BE2C (cell line): ENCODE data around the gene ASB15.

ENCODE experiments used
- DNase-seq: peaks from one replicate; pipeline ENCODE4 v3.0.0-alpha.2; 2020
- H3K27me3 ChIP-seq: fragments of 250-450 bp; sonication (Bioruptor Pico); 2 replicates; pipeline ENCODE4 v1.5.1; 2020; ENCODE audit warnings: mild to moderate bottlenecking
- H3K36me3 ChIP-seq: fragments of 250-450 bp; sonication (Bioruptor Pico); 2 replicates; pipeline ENCODE4 v1.5.1; 2020; ENCODE audit warnings: mild to moderate bottlenecking
- H3K4me1 ChIP-seq: fragments of 250-450 bp; sonication (Bioruptor Pico); 2 replicates; pipeline ENCODE4 v1.5.1; 2020
- H3K4me3 ChIP-seq: 2 replicates; pipeline ENCODE4 v1.5.1; 2011; ENCODE audit warnings: low read depth, low read length
- H3K9me3 ChIP-seq: fragments of 250-450 bp; sonication (Bioruptor Pico); 2 replicates; pipeline ENCODE4 v1.5.1; 2020
- TF ChIP-seq, protein P1 (sequence below): IDR thresholded peaks from 2 replicates; pipeline ENCODE4 v1.5.1; 2012; ENCODE audit warnings: mild to moderate bottlenecking, low read depth, low read length

ASB15 gene

DNA sequence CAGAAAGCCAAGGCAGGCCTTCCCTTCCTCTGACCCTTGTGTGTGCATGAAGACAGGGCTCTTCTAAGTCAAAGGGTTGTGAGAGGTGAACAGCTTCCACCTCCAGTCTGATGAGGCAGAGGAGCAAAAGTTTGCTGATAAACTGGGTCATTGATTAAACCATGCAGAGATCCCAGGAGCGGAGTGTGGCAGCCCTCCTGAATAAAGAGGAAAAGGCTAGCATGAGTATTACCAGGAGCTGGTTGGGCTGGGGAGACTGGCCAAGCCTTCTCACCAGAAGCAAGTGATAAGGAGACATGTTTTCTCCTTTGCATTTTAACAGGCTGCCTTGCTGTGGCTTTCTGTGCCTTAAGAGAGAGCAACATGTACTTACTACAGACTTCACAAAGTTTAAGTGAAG lies 64.3 kb downstream of the ASB15 start:
- Histone ChIP-seq H3K4me1 (peaks cover 15% of the 10 kb centered on the region), H3K36me3 (no peaks in the 10 kb centered on the region), H3K27me3 (no peaks in the 10 kb centered on the region), H3K4me3 (no peak overlapping the region), H3K9me3 (no peaks in the 10 kb centered on the region)
- no peak for DNase-seq
- TF ChIP-seq, protein P1, sequence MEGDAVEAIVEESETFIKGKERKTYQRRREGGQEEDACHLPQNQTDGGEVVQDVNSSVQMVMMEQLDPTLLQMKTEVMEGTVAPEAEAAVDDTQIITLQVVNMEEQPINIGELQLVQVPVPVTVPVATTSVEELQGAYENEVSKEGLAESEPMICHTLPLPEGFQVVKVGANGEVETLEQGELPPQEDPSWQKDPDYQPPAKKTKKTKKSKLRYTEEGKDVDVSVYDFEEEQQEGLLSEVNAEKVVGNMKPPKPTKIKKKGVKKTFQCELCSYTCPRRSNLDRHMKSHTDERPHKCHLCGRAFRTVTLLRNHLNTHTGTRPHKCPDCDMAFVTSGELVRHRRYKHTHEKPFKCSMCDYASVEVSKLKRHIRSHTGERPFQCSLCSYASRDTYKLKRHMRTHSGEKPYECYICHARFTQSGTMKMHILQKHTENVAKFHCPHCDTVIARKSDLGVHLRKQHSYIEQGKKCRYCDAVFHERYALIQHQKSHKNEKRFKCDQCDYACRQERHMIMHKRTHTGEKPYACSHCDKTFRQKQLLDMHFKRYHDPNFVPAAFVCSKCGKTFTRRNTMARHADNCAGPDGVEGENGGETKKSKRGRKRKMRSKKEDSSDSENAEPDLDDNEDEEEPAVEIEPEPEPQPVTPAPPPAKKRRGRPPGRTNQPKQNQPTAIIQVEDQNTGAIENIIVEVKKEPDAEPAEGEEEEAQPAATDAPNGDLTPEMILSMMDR = no peak

DNA sequence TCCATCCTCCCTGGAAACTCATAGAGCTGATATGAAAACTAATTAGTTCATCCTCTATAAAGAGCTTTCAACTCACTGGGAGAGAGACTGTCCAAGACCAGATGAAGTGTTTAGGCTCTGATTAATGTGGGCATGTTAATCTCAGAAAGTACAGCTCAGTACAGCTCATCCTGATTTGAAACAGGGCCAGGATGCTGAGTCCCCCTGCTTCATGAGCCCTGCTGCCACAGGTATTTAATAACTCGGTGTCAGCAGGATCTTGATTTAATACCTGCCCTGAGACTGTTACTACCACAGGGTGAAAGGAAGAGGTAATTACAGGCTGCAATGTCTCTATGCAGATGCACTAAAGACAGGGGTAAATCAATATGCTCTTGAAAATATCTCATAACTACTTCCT lies 64.9 kb downstream of the ASB15 start:
- Histone ChIP-seq H3K4me3 (no peak overlapping the region), H3K36me3 (no peaks in the 10 kb centered on the region), H3K4me1 (peaks cover 13% of the 10 kb centered on the region), H3K27me3 (no peaks in the 10 kb centered on the region), H3K9me3 (no peaks in the 10 kb centered on the region)
- TF ChIP-seq, protein P1 = no peak
- DNase-seq = no peak

DNA sequence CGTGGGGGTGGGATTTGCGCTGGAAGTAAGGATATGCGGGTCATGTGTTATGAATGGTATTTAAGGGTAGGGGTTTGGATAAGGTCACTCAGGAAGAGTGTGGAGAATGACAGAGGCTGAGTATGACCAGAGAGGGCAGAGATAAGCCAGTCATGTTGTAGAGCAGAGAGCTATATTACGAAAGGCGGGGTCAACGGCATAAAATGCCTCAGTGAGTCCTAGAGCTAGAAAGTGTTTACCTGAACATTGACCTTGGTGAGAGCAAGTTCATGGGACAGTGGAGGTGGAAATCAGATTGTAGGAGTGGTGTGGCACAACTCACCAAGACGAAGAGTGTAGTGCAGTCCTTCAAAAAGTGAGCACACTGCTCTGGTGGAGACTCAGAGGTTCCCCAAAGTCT lies 67.9 kb downstream of the ASB15 start:
- Histone ChIP-seq H3K4me1 (peaks cover 13% of the 10 kb centered on the region), H3K4me3 (no peak overlapping the region), H3K27me3 (no peaks in the 10 kb centered on the region), H3K9me3 (no peaks in the 10 kb centered on the region), H3K36me3 (no peaks in the 10 kb centered on the region)
- TF ChIP-seq, protein P1 = no peak
- no peak for DNase-seq

DNA sequence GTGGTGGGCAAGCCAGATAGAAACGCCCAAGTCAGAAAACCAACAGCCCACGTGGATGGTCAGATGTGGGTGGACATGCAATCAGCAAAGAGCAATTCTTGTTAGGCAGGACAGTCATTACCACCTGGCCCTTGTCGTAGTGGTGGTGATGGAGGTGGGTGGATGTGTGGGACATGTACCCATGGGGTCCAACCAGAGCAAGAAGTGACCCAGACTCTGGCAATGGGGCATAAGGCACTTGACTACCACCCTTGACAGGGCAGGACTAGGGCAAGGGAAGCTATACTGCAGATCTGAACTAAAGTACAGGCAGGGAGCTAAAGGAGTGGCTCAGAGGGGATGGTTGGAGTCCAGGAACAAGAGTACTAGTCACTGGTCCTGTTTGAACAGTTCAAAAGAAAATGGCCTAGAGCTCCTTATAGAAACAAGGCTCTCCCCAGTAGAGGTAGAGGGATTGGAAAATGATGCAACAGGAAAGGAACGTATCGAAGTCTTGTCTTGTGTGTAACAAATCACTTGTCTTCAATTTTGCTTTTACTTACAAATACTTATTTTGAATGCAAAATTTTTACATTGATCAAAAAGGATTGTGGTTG lies 71.6 kb downstream of the ASB15 start:
- Histone ChIP-seq H3K9me3 (no peaks in the 10 kb centered on the region), H3K4me3 (no peak overlapping the region), H3K36me3 (no peaks in the 10 kb centered on the region), H3K4me1 (no peaks in the 10 kb centered on the region), H3K27me3 (no peaks in the 10 kb centered on the region)
- no peak for DNase-seq
- TF ChIP-seq, protein P1 = no peak

DNA sequence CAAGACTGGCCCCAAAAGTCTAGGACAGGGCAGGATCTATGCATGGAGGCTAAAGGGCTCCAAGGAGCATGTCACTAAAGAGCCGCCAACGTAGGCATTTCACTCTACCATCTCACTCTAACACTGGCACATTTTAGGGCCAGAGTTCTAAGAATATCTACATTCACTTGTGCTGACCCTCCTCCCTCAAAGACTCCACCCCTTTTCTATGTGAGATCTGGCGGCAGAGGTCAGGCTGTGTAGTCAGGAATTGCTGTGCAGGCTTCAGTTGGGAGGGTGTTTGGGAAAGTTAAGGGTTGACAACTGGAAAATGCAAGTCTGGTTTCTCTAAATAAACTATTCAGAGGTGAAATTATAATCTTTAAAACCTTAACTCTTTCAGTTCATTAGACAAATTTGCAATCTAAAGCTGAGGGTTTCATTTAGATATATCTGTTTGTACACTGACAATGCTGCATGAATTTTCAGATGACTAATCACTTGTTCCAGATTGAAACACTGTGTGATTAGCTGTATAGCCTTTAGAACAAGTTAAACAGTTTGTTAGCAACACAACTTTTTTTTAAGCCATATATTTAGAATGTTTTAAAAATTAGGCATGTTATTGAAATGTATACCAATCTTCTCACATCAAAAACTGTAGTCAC lies 72.3 kb downstream of the ASB15 start:
- no peak overlapping the region for H3K4me3 ChIP-seq
- H3K36me3 ChIP-seq = no peaks in the 10 kb centered on the region
- no peaks in the 10 kb centered on the region for H3K27me3 ChIP-seq
- TF ChIP-seq, protein P1 = no peak
- no peak for DNase-seq
- H3K9me3 ChIP-seq = no peaks in the 10 kb centered on the region
- no peaks in the 10 kb centered on the region for H3K4me1 ChIP-seq

DNA sequence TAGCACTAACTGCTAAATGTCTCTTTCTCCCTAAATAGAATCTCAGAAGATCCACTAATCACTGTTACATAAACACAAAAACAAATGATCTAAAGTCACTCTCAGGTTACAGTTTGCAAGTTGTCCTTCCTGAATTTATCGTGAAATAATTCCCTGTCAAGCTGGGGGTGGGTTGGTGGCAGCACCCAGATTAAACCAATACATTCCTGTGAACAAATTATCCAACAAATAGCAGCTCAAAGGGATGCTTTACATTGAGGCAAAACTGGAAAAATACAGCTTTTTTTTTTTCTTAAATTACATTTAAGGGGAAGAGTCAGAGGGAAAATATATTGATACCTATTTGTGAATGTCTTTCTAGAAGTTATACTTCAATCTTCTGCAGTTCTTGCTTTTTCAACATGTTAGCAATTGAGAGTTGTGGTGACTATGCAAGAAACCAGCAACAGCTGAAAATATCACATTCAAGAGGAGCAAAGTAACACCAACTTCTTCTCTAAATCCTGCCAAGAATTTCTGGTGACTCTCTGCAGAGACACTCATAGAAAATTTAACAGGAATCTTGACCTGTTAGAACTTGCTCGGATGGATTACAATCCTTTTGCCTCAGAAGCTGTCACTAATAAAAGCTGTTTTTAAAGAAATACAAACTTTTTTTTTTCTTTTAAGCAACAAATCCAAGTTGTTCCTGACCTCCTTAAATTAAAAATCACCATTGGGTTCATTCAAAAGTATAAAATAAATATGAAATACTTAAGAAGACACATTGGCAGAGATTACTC lies 73.0 kb downstream of the ASB15 start:
- Histone ChIP-seq H3K4me1 (no peaks in the 10 kb centered on the region), H3K27me3 (no peaks in the 10 kb centered on the region), H3K4me3 (no peak overlapping the region), H3K9me3 (no peaks in the 10 kb centered on the region), H3K36me3 (no peaks in the 10 kb centered on the region)
- DNase-seq = no peak
- TF ChIP-seq, protein P1 = no peak
